NCI-H82 treated with DMSO at 0.1 percent for 48 hours (cell line): ENCODE measurements around the gene TUT4.
A peak's percentile ranks its signal among the peaks of the same experiment; 100 is the strongest.
"Not testable (repeated sequence)": the region's sequence is repeated elsewhere in the genome, so short reads cannot be mapped to it uniquely, and the experiment has no call there.

Source experiments
- DNase-seq: peaks from one replicate; lab custom pipeline; 2025; ENCODE audit not compliant: unreplicated experiment; lab: John Stamatoyannopoulos, UW

Gene TUT4, protein sequence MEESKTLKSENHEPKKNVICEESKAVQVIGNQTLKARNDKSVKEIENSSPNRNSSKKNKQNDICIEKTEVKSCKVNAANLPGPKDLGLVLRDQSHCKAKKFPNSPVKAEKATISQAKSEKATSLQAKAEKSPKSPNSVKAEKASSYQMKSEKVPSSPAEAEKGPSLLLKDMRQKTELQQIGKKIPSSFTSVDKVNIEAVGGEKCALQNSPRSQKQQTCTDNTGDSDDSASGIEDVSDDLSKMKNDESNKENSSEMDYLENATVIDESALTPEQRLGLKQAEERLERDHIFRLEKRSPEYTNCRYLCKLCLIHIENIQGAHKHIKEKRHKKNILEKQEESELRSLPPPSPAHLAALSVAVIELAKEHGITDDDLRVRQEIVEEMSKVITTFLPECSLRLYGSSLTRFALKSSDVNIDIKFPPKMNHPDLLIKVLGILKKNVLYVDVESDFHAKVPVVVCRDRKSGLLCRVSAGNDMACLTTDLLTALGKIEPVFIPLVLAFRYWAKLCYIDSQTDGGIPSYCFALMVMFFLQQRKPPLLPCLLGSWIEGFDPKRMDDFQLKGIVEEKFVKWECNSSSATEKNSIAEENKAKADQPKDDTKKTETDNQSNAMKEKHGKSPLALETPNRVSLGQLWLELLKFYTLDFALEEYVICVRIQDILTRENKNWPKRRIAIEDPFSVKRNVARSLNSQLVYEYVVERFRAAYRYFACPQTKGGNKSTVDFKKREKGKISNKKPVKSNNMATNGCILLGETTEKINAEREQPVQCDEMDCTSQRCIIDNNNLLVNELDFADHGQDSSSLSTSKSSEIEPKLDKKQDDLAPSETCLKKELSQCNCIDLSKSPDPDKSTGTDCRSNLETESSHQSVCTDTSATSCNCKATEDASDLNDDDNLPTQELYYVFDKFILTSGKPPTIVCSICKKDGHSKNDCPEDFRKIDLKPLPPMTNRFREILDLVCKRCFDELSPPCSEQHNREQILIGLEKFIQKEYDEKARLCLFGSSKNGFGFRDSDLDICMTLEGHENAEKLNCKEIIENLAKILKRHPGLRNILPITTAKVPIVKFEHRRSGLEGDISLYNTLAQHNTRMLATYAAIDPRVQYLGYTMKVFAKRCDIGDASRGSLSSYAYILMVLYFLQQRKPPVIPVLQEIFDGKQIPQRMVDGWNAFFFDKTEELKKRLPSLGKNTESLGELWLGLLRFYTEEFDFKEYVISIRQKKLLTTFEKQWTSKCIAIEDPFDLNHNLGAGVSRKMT (N-terminal part only)

GRCh38 chr1:52552505-52553361 lies at the start of gene TUT4:
TUT4 (minus strand) TSS chr1:52553092; CDS start chr1:52526280, 26,812 bp downstream.
- DNase-seq: peak; percentile 75

GRCh38 chr1:52601991-52602855 lies 49.3 kb upstream of the TUT4 start, which contains the start of gene GPX7:
GPX7 (plus strand) TSS chr1:52602371; CDS start chr1:52602410, 39 bp downstream.
- no peak for DNase-seq

DNA sequence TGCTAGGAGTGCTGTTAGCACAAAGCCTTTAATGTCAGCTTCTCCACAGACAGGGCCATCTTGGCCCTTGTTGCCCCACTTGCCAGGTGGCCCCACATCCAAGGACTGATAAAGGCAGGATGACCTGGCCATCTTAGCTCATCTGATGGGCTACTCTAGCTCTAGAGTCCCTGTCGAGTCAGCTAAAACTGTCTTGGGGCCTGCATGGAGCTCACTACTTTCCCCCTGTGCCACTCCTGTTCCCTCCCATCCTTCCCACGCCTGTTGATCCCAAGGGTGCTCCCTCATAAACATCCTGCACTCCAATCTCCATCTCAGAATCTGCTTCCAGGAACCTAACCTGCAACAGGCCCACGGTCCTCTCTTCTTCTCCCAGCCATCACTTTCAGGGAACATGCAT lies 48.6 kb upstream of the TUT4 start:
- DNase-seq: no peak

DNA sequence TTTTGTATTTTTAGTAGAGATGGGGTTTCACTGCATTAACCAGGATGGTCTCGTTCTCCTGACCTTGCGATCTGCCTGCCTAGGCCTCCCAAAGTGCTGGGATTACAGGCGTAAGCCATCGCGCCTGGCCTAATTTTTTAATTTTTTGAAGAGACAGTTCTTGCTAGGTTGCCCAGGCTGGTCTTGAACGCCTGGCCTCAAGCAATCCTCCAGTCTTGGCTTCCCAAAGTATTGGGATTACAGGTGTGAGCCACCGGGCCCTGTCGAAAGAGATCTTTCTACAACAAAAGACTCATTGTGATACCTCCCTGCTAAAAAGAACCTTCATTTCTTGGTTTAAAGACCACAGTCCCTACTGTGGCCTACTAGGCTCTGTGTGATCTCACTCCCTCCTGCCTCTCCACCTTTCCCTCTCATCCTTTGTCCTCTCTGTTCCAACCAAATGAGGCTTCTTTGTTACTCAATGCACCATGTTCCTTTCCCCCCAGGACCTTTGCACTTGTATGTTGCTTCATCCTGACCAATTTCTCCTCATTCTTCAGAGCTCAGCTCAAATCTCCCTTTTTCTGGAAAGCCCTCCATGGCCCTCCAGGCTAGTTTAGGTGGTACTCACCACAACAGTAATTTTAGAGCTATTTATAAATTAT lies 47.8 kb upstream of the TUT4 start:
- DNase-seq: no peak

GRCh38 chr1:52599236-52599635 lies 46.3 kb upstream of the TUT4 start:
- DNase-seq: no peak

GRCh38 chr1:52598729-52599128 lies 45.8 kb upstream of the TUT4 start:
- DNase-seq: no peak

DNA sequence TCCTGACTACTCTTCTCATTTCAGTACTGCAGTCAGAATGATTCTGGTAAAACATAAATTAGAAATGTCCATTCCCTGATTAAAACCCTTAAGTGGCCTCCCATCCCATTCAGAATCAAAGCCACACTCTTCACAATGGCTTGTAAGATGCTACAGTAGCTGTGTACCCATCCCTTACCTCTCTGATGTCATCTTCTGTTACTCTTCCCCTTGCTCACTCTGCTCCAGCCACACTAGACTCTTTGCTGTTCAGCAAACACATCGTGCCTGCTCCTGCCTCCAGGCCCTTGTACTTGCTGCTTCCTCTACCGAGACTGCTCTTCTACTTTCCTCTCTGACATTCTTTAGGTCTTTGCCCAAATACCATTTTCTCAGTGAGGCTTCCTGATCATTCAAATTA lies 45.0 kb upstream of the TUT4 start:
- DNase-seq: no peak

- DNase-seq: peak; percentile 97
Measured at GRCh38 chr1:52595061-52595460, 42.2 kb upstream of the TUT4 start.

- no peak for DNase-seq
Measured at GRCh38 chr1:52593495-52593894, 40.6 kb upstream of the TUT4 start.

DNA sequence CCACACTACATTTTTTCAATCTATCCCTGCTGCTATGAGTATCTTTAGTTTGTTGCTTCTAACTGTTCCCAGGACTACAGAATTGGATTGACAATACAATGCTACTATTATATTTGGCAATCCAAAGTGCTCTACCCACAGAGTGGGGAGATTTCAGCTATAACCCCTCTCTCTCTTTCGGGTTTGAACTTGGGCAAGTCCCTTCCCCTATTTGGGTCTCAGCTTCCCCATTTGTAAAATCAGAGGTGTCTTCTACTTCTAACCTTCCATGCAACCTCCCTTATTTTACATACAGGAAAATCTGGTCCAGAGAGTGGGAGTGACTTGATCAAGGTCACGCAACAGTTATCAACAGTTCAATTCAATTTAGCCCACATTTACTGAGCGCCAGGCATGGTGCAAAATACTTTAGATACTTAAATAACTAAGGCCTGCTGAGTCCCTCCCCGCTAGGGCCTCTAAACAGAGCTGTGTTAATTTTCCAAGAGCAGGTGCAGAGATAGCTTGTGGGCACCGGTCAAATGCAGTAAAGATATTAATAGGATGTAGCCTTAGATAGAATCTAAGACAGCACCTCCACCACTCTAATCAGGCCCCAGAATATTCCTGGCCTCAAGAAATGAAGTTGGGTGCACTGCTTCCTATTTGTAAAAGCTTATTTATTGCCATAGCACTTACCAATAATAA lies 39.9 kb upstream of the TUT4 start:
- no peak for DNase-seq

- DNase-seq: no peak
Measured at GRCh38 chr1:52590266-52590665, 37.4 kb upstream of the TUT4 start.

DNA sequence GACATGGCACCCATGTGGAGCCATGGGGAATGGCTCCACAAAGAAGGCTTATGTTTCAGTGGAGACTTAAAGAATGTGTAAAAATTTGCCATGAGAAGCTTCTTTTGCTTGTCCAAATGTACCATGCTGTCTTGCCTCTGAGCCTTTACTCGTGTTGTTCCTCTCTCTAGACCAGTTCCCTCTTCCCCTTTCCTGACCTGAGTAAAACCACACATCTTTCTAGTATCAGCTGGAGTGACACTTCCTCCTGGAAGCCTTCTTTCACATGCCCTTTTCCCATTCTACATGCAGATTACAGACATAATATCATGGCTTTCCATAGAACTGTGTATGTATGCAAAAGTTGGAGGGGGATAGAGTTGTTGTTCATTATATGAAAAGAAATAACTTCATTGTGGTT lies 35.6 kb upstream of the TUT4 start:
- DNase-seq: no peak

- no peak for DNase-seq
Measured at GRCh38 chr1:52588027-52588426, 35.1 kb upstream of the TUT4 start.

- DNase-seq: no peak
Measured at GRCh38 chr1:52585474-52585873, 32.6 kb upstream of the TUT4 start.

DNA sequence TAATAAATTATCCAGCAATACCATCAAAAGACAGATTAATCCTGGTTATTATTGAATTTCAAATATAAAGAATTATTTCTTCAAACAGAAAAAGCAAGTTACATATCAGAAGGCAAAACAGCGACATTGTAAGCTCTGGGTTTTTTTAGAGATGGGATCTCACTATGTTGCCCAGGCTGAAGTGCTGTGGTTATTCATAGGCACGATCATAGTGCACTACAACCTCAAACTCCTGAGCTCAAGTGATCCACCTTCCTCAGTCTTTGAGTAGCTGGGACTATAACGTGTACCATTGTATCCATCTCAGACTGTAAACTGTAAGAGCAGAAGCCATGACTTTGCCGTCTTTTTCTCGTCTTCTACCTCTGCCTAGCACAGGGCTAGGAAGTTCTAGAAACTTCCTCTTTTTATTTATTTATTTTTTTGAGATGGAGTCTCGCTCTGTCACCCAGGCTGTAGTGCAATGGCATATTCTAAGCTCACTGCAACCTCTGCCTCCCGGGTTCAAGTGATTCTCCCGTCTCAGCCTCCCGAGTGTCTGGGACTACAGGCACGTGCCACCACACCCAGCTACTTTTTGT lies 29.3 kb upstream of the TUT4 start:
- DNase-seq: no peak

DNA sequence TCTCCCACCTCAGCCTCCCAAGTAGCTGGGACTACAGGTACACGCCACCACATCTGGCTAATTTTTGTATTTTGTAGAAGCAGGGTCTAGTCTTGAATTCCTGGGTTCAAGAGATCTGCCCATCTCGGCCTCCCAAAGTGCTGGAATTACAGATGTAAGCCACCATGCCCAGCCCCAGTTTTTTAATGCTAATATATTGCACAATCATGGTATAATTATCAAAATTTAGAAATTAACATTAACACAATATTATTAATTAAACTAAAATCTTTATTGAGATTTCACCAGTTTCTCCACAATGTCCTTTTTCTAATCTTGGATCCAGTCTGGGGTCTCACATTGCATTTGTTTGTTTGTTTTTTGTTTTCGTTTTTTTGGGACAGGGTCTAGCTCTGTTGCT lies 27.4 kb upstream of the TUT4 start:
- no peak for DNase-seq

GRCh38 chr1:52579415-52579814 lies 26.5 kb upstream of the TUT4 start:
- no peak for DNase-seq

DNA sequence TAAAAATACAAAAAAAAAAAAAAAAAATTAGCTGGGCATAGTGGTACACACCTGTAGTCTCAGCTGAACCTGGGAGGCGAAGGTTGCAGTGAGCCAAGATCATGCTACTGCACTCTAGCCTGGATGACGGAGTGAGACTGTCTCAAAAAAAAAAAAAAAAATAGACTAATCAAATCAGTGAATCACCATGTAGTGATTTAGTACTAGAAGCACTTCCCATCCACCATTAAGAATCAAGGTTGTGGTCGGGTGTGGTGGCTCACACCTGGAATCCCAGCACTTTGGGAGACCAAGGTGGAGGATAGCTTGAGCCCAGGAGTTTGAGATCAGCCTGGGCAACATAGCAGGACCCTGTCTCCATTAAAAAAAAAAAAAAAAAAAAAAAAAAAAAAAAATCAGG lies 25.2 kb upstream of the TUT4 start:
- DNase-seq: not testable (repeated sequence)
